Astrocyte (in vitro differentiated cells and primary cell): Measurements from ENCODE around the gene CORO6. TPM values are rescaled to one million over a fixed set of nuclear protein-coding genes. Genes with fewer than 3 reads are reported as not detected.

ENCODE experiments used
- DNase-seq: peaks from one replicate; pipeline ENCODE4 v3.0.0-alpha.2; 2010; ENCODE audit warnings: low read depth
- FAIRE-seq: peaks from 2 replicates; lab custom pipeline; 2011; peaks lifted over from hg19 to GRCh38; lab: Jason Lieb, UNC
- H2AFZ ChIP-seq: 2 replicates; pipeline ENCODE4 v1.6.0; 2012; ENCODE audit warnings: low read depth, low read length, inconsistent platforms
- H3K27ac ChIP-seq: 2 replicates; pipeline ENCODE4 v1.5.1; 2011; ENCODE audit warnings: low read depth, low read length, inconsistent platforms
- H3K27me3 ChIP-seq: 2 replicates; pipeline ENCODE4 v1.6.0; 2011; ENCODE audit warnings: low read length, inconsistent platforms; ENCODE audit not compliant: insufficient read depth
- H3K36me3 ChIP-seq: 2 replicates; pipeline ENCODE4 v1.5.1; 2011; ENCODE audit warnings: low read length, inconsistent platforms; ENCODE audit not compliant: insufficient read depth
- H3K4me1 ChIP-seq: 2 replicates; pipeline ENCODE4 v1.5.1; 2011; ENCODE audit warnings: low read length, inconsistent platforms; ENCODE audit not compliant: insufficient read depth
- H3K4me2 ChIP-seq: 2 replicates; pipeline ENCODE4 v1.6.0; 2012; ENCODE audit warnings: low read length, inconsistent platforms
- H3K4me3 ChIP-seq: 2 replicates; pipeline ENCODE4 v1.5.1; 2011; ENCODE audit warnings: low read depth, mild to moderate bottlenecking, low read length, inconsistent platforms; ENCODE audit not compliant: insufficient read depth
- H3K79me2 ChIP-seq: 2 replicates; pipeline ENCODE4 v1.6.0; 2012; ENCODE audit warnings: mild to moderate bottlenecking, low read length, inconsistent platforms; ENCODE audit not compliant: insufficient read depth
- H3K9ac ChIP-seq: 2 replicates; pipeline ENCODE4 v1.6.0; 2012; ENCODE audit warnings: mild to moderate bottlenecking, low read length, inconsistent platforms
- H3K9me3 ChIP-seq: 2 replicates; pipeline ENCODE4 v1.5.1; 2012; ENCODE audit warnings: low read depth, mild to moderate bottlenecking, low read length, inconsistent platforms; ENCODE audit not compliant: insufficient read depth
- H4K20me1 ChIP-seq: 2 replicates; pipeline ENCODE4 v1.6.0; 2012; ENCODE audit warnings: low read length, inconsistent platforms; ENCODE audit not compliant: insufficient read depth
- H3K27ac Mint-ChIP-seq: one replicate; pipeline ENCODE4 v1.8.0; 2021; ENCODE audit warnings: mild to moderate bottlenecking, mixed read lengths; ENCODE audit not compliant: unreplicated experiment
- H3K27me3 Mint-ChIP-seq: one replicate; pipeline ENCODE4 v1.8.0; 2021; ENCODE audit warnings: low read depth, mixed read lengths; ENCODE audit not compliant: unreplicated experiment
- H3K36me3 Mint-ChIP-seq: one replicate; pipeline ENCODE4 v1.8.0; 2021; ENCODE audit warnings: low read depth, mixed read lengths; ENCODE audit not compliant: unreplicated experiment
- H3K4me1 Mint-ChIP-seq: one replicate; pipeline ENCODE4 v1.8.0; 2021; ENCODE audit warnings: low read depth, mixed read lengths; ENCODE audit not compliant: unreplicated experiment
- H3K4me3 Mint-ChIP-seq: one replicate; pipeline ENCODE4 v1.8.0; 2021; ENCODE audit warnings: mild to moderate bottlenecking, moderate library complexity, mixed read lengths; ENCODE audit not compliant: unreplicated experiment
- H3K9me3 Mint-ChIP-seq: one replicate; pipeline ENCODE4 v1.8.0; 2021; ENCODE audit warnings: mild to moderate bottlenecking, mixed read lengths; ENCODE audit not compliant: unreplicated experiment
- CTCF ChIP-seq: IDR thresholded peaks from 2 replicates; pipeline ENCODE4 v1.5.1; 2011; ENCODE audit warnings: low read depth, mild to moderate bottlenecking, inconsistent platforms, low read length, moderate library complexity; ENCODE audit not compliant: insufficient read depth
- EZH2 ChIP-seq: IDR thresholded peaks from 2 replicates; pipeline ENCODE4 v1.6.1; 2012; ENCODE audit warnings: mild to moderate bottlenecking, low read length, inconsistent platforms; ENCODE audit not compliant: insufficient read depth
- total RNA-seq: library from RNA; stranded (reverse); gene quantifications from 2 replicates; pipeline ENCODE4 v1.2.1, GENCODE V29; 2021

Gene CORO6
- total RNA-seq, 1 donor from 2014 or later = 8.9 TPM

- no peaks in the 10 kb centered on the region for H3K79me2 ChIP-seq
- FAIRE-seq = no peak
- no peak overlapping the region for H3K4me3 ChIP-seq
- H3K4me1 Mint-ChIP-seq = no peaks in the 10 kb centered on the region
- no peaks in the 10 kb centered on the region for H3K9me3 Mint-ChIP-seq
- H3K4me3 Mint-ChIP-seq = no peak overlapping the region
- no peaks in the 10 kb centered on the region for H3K36me3 ChIP-seq
- peaks cover 5% of the 10 kb centered on the region for H3K4me1 ChIP-seq
- no peaks in the 10 kb centered on the region for H3K27me3 ChIP-seq
- no peak for DNase-seq
- H4K20me1 ChIP-seq = peaks cover 3% of the 10 kb centered on the region
- no peak overlapping the region for H3K4me2 ChIP-seq
- no peak overlapping the region for H3K27ac Mint-ChIP-seq
- H3K27me3 Mint-ChIP-seq = no peaks in the 10 kb centered on the region
- no peak overlapping the region for H3K27ac ChIP-seq
- TF ChIP-seq EZH2 = no peak
- no peak for TF ChIP-seq CTCF
- H3K9me3 ChIP-seq = no peaks in the 10 kb centered on the region
- peaks cover 2% of the 10 kb centered on the region for H3K36me3 Mint-ChIP-seq
- H3K9ac ChIP-seq = no peak overlapping the region
- H2AFZ ChIP-seq = no peak overlapping the region
Observed at GRCh38 chr17:29608986-29609385, 13.7 kb downstream of the CORO6 start.

- TF ChIP-seq CTCF = no peak
- no peak for TF ChIP-seq EZH2
- Mint-ChIP-seq H3K27ac (no peak overlapping the region), H3K4me3 (no peak overlapping the region), H3K4me1 (no peaks in the 10 kb centered on the region), H3K9me3 (no peaks in the 10 kb centered on the region), H3K36me3 (no peaks in the 10 kb centered on the region), H3K27me3 (no peaks in the 10 kb centered on the region)
- H3K27ac ChIP-seq = no peak overlapping the region
- H3K4me2 ChIP-seq = no peak overlapping the region
- no peak overlapping the region for H2AFZ ChIP-seq
- no peaks in the 10 kb centered on the region for H3K9me3 ChIP-seq
- no peak overlapping the region for H3K4me3 ChIP-seq
- H3K27me3 ChIP-seq = no peaks in the 10 kb centered on the region
- peaks cover 3% of the 10 kb centered on the region for H4K20me1 ChIP-seq
- no peaks in the 10 kb centered on the region for H3K4me1 ChIP-seq
- DNase-seq (no peak), FAIRE-seq (no peak)
- H3K36me3 ChIP-seq = no peaks in the 10 kb centered on the region
- no peaks in the 10 kb centered on the region for H3K79me2 ChIP-seq
- no peak overlapping the region for H3K9ac ChIP-seq
Observed at GRCh38 chr17:29607557-29608195, 15.0 kb downstream of the CORO6 start.

- Mint-ChIP-seq H3K4me3 (no peak overlapping the region), H3K27me3 (no peaks in the 10 kb centered on the region)
- no peak for FAIRE-seq
Observed at GRCh38 chr17:29603109-29603674, 19.5 kb downstream of the CORO6 start.

More at GRCh38 chr17:29603109-29603674, 19.5 kb downstream of the CORO6 start:
- Histone ChIP-seq H4K20me1 (peaks cover 15% of the 10 kb centered on the region), H3K4me3 (no peak overlapping the region), H3K4me1 (no peaks in the 10 kb centered on the region), H2AFZ (no peak overlapping the region), H3K9me3 (no peaks in the 10 kb centered on the region), H3K79me2 (no peaks in the 10 kb centered on the region), H3K9ac (no peak overlapping the region), H3K4me2 (no peak overlapping the region), H3K27me3 (no peaks in the 10 kb centered on the region), H3K27ac (no peak overlapping the region), H3K36me3 (no peaks in the 10 kb centered on the region)
- no peak overlapping the region for H3K27ac Mint-ChIP-seq
- TF ChIP-seq EZH2 = no peak
- no peak for TF ChIP-seq CTCF
- no peaks in the 10 kb centered on the region for H3K4me1 Mint-ChIP-seq
- DNase-seq = no peak
- no peaks in the 10 kb centered on the region for H3K36me3 Mint-ChIP-seq
- no peaks in the 10 kb centered on the region for H3K9me3 Mint-ChIP-seq
